CD14-positive monocyte (primary cell): ENCODE data around the gene SCN8A. TPM values are rescaled to one million over a fixed set of nuclear protein-coding genes. Genes with fewer than 3 reads are reported as not detected.
A peak's percentile ranks its signal among the peaks of the same experiment; 100 is the strongest.

Experiments used
- DNase-seq, 3 donors: peaks; one replicate each; pipeline ENCODE4 v3.0.0-alpha.2; 2011 to 2022
- H2AFZ ChIP-seq: 2 replicates; pipeline ENCODE4 v1.6.0; 2012; ENCODE audit warnings: mild to moderate bottlenecking, low read depth, low read length, inconsistent platforms; ENCODE audit not compliant: insufficient read depth, poor library complexity, severe bottlenecking
- H3K27ac ChIP-seq, 2 donors: 1 replicate in 1 of 2; 2 replicates in 1 of 2; pipeline ENCODE4 v1.5.1; 2012 to 2013; ENCODE audit warnings: low read length in 2 of 2, control low read depth in 1 of 2, inconsistent platforms in 1 of 2, low read depth in 1 of 2, mild to moderate bottlenecking in 1 of 2
- H3K27me3 ChIP-seq, 2 donors: one replicate each; pipeline versions ENCODE4 v1.6.0 to v1.6.1; 2011 to 2013; ENCODE audit warnings: low read length in 2 of 2; ENCODE audit not compliant: control insufficient read depth in 2 of 2, insufficient read depth in 2 of 2
- H3K36me3 ChIP-seq, 2 donors: replicated peaks in 1 of 2; 1 replicate in 1 of 2; 2 replicates in 1 of 2; pipeline versions ENCODE4 v1.5.1 to v1.6.1; 2012 to 2013; ENCODE audit warnings: low read length in 2 of 2, control low read depth in 1 of 2, inconsistent platforms in 1 of 2, mild to moderate bottlenecking in 1 of 2; ENCODE audit not compliant: insufficient read depth in 2 of 2, control insufficient read depth in 1 of 2
- H3K4me1 ChIP-seq, 2 donors: 1 replicate in 1 of 2; 2 replicates in 1 of 2; pipeline versions ENCODE4 v1.5.1 to v1.6.1; 2012 to 2013; ENCODE audit warnings: low read length in 2 of 2, control low read depth in 1 of 2, inconsistent platforms in 1 of 2, mild to moderate bottlenecking in 1 of 2, moderate library complexity in 1 of 2; ENCODE audit not compliant: insufficient read depth in 2 of 2, control insufficient read depth in 1 of 2
- H3K4me2 ChIP-seq: replicated peaks from 2 replicates; pipeline ENCODE3; 2012; ENCODE audit warnings: low read length, moderate library complexity, mild to moderate bottlenecking; ENCODE audit not compliant: poor library complexity, severe bottlenecking; ENCODE audit errors: extremely low read depth
- H3K4me3 ChIP-seq, 3 experiments: fragments of 200-600 bp in 1 of 3; sonication (generic) in 1 of 3; replicated peaks in 1 of 3; 1 replicate in 2 of 3; 2 replicates in 1 of 3; pipeline ENCODE4 v1.5.1; 2011 to 2013; ENCODE audit warnings: low read length in 3 of 3, mild to moderate bottlenecking in 3 of 3, control low read depth in 2 of 3, low read depth in 2 of 3, inconsistent platforms in 1 of 3, moderate library complexity in 1 of 3
- H3K79me2 ChIP-seq: 2 replicates; pipeline ENCODE4 v1.6.0; 2012; ENCODE audit warnings: mild to moderate bottlenecking, control low read depth, inconsistent platforms, low read length, moderate library complexity; ENCODE audit not compliant: insufficient read depth
- H3K9ac ChIP-seq: 2 replicates; pipeline ENCODE4 v1.6.0; 2017; ENCODE audit warnings: low read length, mild to moderate bottlenecking; ENCODE audit not compliant: insufficient read depth, poor library complexity, severe bottlenecking
- H3K9me3 ChIP-seq, 2 donors: replicated peaks in 1 of 2; 1 replicate in 1 of 2; 2 replicates in 1 of 2; pipeline versions ENCODE4 v1.5.1 to v1.6.1; 2012 to 2013; ENCODE audit warnings: low read length in 2 of 2, control low read depth in 1 of 2; ENCODE audit not compliant: control insufficient read depth in 1 of 2, insufficient read depth in 1 of 2
- H4K20me1 ChIP-seq: 2 replicates; pipeline ENCODE4 v1.6.0; 2012; ENCODE audit warnings: mild to moderate bottlenecking, low read length, control low read depth, moderate library complexity; ENCODE audit not compliant: insufficient read depth
- H3K27ac Mint-ChIP-seq, 7 donors: one replicate each; pipeline ENCODE4 v1.8.0; 2020; ENCODE audit warnings: mild to moderate bottlenecking in 7 of 7, mixed read lengths in 7 of 7, moderate library complexity in 6 of 7, inconsistent platforms in 2 of 7
- H3K27me3 Mint-ChIP-seq, 3 donors: one replicate each; pipeline ENCODE4 v1.8.0; 2021 to 2022; ENCODE audit warnings: low read depth in 3 of 3, mild to moderate bottlenecking in 3 of 3, mixed read lengths in 3 of 3, moderate library complexity in 3 of 3, inconsistent platforms in 1 of 3
- H3K36me3 Mint-ChIP-seq, 2 donors: one replicate each; pipeline ENCODE4 v1.8.0; 2020; ENCODE audit warnings: mixed read lengths in 2 of 2, inconsistent platforms in 1 of 2, mild to moderate bottlenecking in 1 of 2
- H3K4me1 Mint-ChIP-seq: one replicate; pipeline ENCODE4 v1.8.0; 2020; ENCODE audit warnings: mild to moderate bottlenecking, mixed read lengths
- H3K4me3 Mint-ChIP-seq, 2 donors: one replicate each; pipeline ENCODE4 v1.8.0; 2020; ENCODE audit warnings: mild to moderate bottlenecking in 2 of 2, mixed read lengths in 2 of 2, moderate library complexity in 1 of 2
- H3K9me3 Mint-ChIP-seq, 7 donors: one replicate each; pipeline ENCODE4 v1.8.0; 2020 to 2022; ENCODE audit warnings: mixed read lengths in 7 of 7, mild to moderate bottlenecking in 6 of 7, moderate library complexity in 6 of 7, inconsistent platforms in 2 of 7
- CTCF ChIP-seq: fragments of 200-600 bp; IDR thresholded peaks from one replicate; pipeline ENCODE4 v1.8.0; 2022; ENCODE audit warnings: antibody characterized with exemption, mild to moderate bottlenecking
- WGBS: methylation state at CpG from one replicate; pipeline ENCODE4 v1.1.5; 2013; ENCODE audit warnings: missing lambda C conversion rate; ENCODE audit not compliant: insufficient coverage; 5-methylcytosine and 5-hydroxymethylcytosine counted together
- intact Hi-C, 2 donors: fragments of 100-400 bp; cut with micrococcal nuclease; formaldehyde crosslinking; loops; one replicate each; pipeline versions ENCODE4 v1.15.0 to v1.15.1; 2023
- polyA plus RNA-seq, 3 donors: library from polyadenylated mRNA; depleted of rRNA in 1 of 3; unstranded in 2 of 3; stranded (reverse) in 1 of 3; fragments of 300-500 nt in 2 of 3; fragments of >200 nt in 1 of 3; fragmentation: Illumina TruSeq in 2 of 3; gene quantifications; 1 replicate in 2 of 3; 2 replicates in 1 of 3; pipeline ENCODE4 v1.2.3, GENCODE V29; 2012 to 2021

SCN8A gene
- polyA plus RNA-seq, 3 donors, result 0.03 TPM; not detected in 2

GRCh38 chr12:51589557-51590176 lies 1.4 kb upstream of the SCN8A start:
- H4K20me1 ChIP-seq, result no peaks in the 10 kb centered on the region
- no peak for TF ChIP-seq CTCF
- intact Hi-C loops, result no loop called here
- DNase-seq, result no peak
- H3K9me3 ChIP-seq, result peaks cover 0 to 15% of the 10 kb centered on the region in 2 donors
- no peak overlapping the region for H3K9ac ChIP-seq
- no peak overlapping the region for H3K4me3 ChIP-seq
- H3K27ac ChIP-seq, result no peak overlapping the region
- H3K27me3 ChIP-seq, result peaks cover 49 to 62% of the 10 kb centered on the region in 2 donors
- peaks cover 54 to 76% (median 61%) of the 10 kb centered on the region in 3 donors for H3K27me3 Mint-ChIP-seq
- no peaks in the 10 kb centered on the region for H3K36me3 ChIP-seq
- peak overlapping the region in 1 of 2 donors; percentile 90 for H3K4me3 Mint-ChIP-seq
- WGBS, result 96% methylated on average over 5 of the region's 13 CpGs
- no peaks in the 10 kb centered on the region for H3K36me3 Mint-ChIP-seq
- H3K27ac Mint-ChIP-seq, result no peak overlapping the region
- peaks cover 0 to 15% (median 8%) of the 10 kb centered on the region in 7 donors for H3K9me3 Mint-ChIP-seq
- H3K79me2 ChIP-seq, result no peaks in the 10 kb centered on the region
- no peak overlapping the region for H2AFZ ChIP-seq
- peaks cover 15% of the 10 kb centered on the region for H3K4me1 Mint-ChIP-seq
- peaks cover 9 to 12% of the 10 kb centered on the region in 2 donors for H3K4me1 ChIP-seq
- no peak overlapping the region for H3K4me2 ChIP-seq

GRCh38 chr12:51590347-51591015 lies 552 bp upstream of the SCN8A start:
- Mint-ChIP-seq H3K4me1 (peaks cover 15% of the 10 kb centered on the region), H3K4me3 (peak overlapping the region; percentile 74 to 90), H3K27me3 (peaks cover 49 to 76% (median 57%) of the 10 kb centered on the region in 3 donors), H3K27ac (peak overlapping the region in 1 of 7 donors; percentile 61), H3K9me3 (peaks cover 0 to 15% (median 8%) of the 10 kb centered on the region in 7 donors), H3K36me3 (no peaks in the 10 kb centered on the region)
- H3K9ac ChIP-seq, result no peak overlapping the region
- peaks cover 9 to 12% of the 10 kb centered on the region in 2 donors for H3K4me1 ChIP-seq
- peaks cover 0 to 15% of the 10 kb centered on the region in 2 donors for H3K9me3 ChIP-seq
- H3K4me3 ChIP-seq, result peak overlapping the region in 1 of 3 experiments; percentile 62
- no peaks in the 10 kb centered on the region for H4K20me1 ChIP-seq
- no peaks in the 10 kb centered on the region for H3K36me3 ChIP-seq
- peaks cover 50 to 65% of the 10 kb centered on the region in 2 donors for H3K27me3 ChIP-seq
- no peaks in the 10 kb centered on the region for H3K79me2 ChIP-seq
- H2AFZ ChIP-seq, result no peak overlapping the region
- H3K4me2 ChIP-seq, result peak overlapping the region; percentile 59
- DNase-seq, result peak; percentile 17 to 36 (median 25)
- intact Hi-C loops, result no loop called here
- 4% methylated on average over 54 of the region's 67 CpGs for WGBS
- no peak overlapping the region for H3K27ac ChIP-seq
- peak; percentile 59 for TF ChIP-seq CTCF
